ENCODE data around the gene RNASEH1. TPM values are rescaled to one million over a fixed set of nuclear protein-coding genes. Genes with fewer than 3 reads are reported as not detected.
"Not testable (repeated sequence)": the region's sequence is repeated elsewhere in the genome, so short reads cannot be mapped to it uniquely, and the experiment has no call there.

RNASEH1 gene
- total and polyA plus RNA-seq, 7 experiments from 2014 or later = 17.6 to 37.6 (median 23.9) TPM

DNA sequence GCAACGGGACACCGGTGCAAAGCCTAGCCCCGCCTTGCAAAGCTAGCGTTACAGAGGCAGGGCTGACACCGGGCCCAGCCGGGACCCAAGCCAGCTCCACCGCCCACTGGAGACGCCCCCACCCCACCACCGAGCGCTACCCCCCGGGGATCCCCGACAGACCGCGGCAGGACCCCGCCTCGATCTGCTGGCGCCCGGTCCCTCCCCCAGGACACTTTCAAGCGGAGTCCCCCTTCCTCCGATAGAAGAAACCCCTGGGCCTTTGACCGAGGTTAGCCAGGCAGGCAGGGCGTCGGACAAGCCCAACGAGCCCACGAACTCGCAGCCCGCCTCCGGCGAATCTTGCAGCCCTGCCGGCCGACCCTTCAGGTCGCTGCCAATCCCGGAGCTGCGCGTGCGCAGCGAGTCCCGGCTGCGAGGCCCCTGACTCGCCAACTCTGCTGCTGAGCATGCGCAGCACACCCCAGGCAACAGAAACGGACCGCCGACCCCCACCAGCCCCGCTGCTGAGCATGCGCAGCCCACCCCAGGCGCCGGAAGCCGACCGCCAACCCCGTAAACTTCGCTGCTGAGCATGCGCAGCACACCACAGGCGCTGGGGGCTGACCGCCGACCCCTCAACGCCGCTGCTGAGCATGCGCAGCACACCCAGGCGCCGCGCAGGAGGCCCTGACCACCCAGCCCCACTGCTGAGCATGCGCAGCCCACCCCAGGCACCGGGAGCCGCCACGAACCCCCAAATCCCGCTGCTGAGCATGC lies 39.5 kb downstream of the RNASEH1 start:
- Histone ChIP-seq H3K4me3 (ENCODE audit: low read length) (peak overlapping the region; percentile 89), H3K27ac (ENCODE audit: low read depth, low read length) (peak overlapping the region; percentile 96), H3K4me1 (ENCODE audit: control insufficient read depth in 2 of 2, insufficient read depth in 2 of 2, low read length in 2 of 2) (peaks cover 18% of the 10 kb centered on the region in 2 donors), H3K36me3 (ENCODE audit: control insufficient read depth in 2 of 3, insufficient read depth in 3 of 3, low read length in 3 of 3) (peaks cover 0 to 4% (median 0%) of the 10 kb centered on the region in 3 experiments), H3K27me3 (ENCODE audit: control insufficient read depth in 2 of 2, insufficient read depth in 2 of 2, low read length in 2 of 2) (no peaks in the 10 kb centered on the region), H3K9me3 (ENCODE audit: control insufficient read depth in 2 of 3, low read length in 3 of 3) (no peaks in the 10 kb centered on the region)
- POLR2A ChIA-PET = interaction anchor here (1.2 to 3.2 kb wide), 8 partner anchors 10 to 140 kb away, joined by 3 to 39 read pairs (median 10); partner anchors contain the start of genes RNASEH1, RPS7 and TRAPPC12
- DNase-seq (peak; percentile 96 to 99 (median 98)), ATAC-seq (peak; percentile 83)
- Mint-ChIP-seq H3K27me3 (peaks cover 0 to 2% (median 0%) of the 10 kb centered on the region in 5 donors), H3K27ac (peak overlapping the region; percentile 84 to 96 (median 93)), H3K36me3 (peaks cover 9 to 27% (median 26%) of the 10 kb centered on the region in 5 donors), H3K4me3 (peak overlapping the region; percentile 83 to 96 (median 92)), H3K4me1 (peaks cover 27 to 59% (median 47%) of the 10 kb centered on the region in 7 donors), H3K9me3 (peaks cover 0 to 22% (median 7%) of the 10 kb centered on the region in 11 donors)
- CTCF ChIA-PET = interaction anchor here (0.7 kb wide), 1 partner anchor 96 kb away, joined by 3 read pairs; no protein-coding TSS in a partner anchor
- intact Hi-C loops (cut with micrococcal nuclease) = loop anchor here (1.0 to 2.0 kb wide), 11 partner anchors 18 to 906 kb away; partner anchors contain the start of genes EIPR1 (in 2 of the 2), RNASEH1 (in 2 of the 2) and RPS7 (in 2 of the 2)

DNA sequence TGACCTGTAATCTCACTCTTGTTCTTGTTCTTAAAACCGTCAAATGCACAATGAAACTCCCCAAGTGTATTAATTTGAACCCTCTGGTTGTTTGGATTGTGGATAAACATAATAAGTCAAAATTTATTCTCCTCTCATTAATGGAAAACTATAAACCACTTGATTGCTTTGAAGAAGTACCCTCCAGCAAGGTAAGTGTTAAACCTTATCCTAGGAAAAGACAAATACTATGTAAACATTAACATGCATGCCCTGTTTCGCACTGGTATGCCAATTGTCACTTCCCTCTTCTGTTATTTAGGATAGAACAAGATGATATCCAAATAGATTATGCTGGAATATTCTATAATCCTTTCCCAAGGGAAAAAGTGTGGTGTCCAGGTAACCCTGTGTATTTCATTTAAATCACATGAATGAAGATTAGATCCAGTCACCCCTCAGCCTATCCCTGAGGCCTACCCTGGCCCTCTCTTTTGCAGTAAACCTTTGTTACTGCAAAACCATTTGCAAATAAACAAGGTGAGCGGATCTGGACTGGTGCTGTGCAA lies 40.1 kb downstream of the RNASEH1 start:
- Mint-ChIP-seq H3K4me1 (peaks cover 29 to 65% (median 53%) of the 10 kb centered on the region in 7 donors), H3K9me3 (peaks cover 1 to 22% (median 9%) of the 10 kb centered on the region in 11 donors), H3K36me3 (peaks cover 12 to 34% (median 33%) of the 10 kb centered on the region in 5 donors), H3K27me3 (peaks cover 0 to 2% (median 0%) of the 10 kb centered on the region in 5 donors), H3K4me3 (peak overlapping the region; percentile 83 to 96 (median 92)), H3K27ac (peak overlapping the region; percentile 84 to 96 (median 93))
- Histone ChIP-seq H3K9me3 (ENCODE audit: control insufficient read depth in 2 of 3, low read length in 3 of 3) (no peaks in the 10 kb centered on the region), H3K36me3 (ENCODE audit: control insufficient read depth in 2 of 3, insufficient read depth in 3 of 3, low read length in 3 of 3) (peaks cover 0 to 11% (median 2%) of the 10 kb centered on the region in 3 experiments), H3K4me3 (ENCODE audit: low read length) (peak overlapping the region; percentile 89), H3K27ac (ENCODE audit: low read depth, low read length) (peak overlapping the region; percentile 96), H3K4me1 (ENCODE audit: control insufficient read depth in 2 of 2, insufficient read depth in 2 of 2, low read length in 2 of 2) (peaks cover 18% of the 10 kb centered on the region in 2 donors), H3K27me3 (ENCODE audit: control insufficient read depth in 2 of 2, insufficient read depth in 2 of 2, low read length in 2 of 2) (no peaks in the 10 kb centered on the region)
- DNase-seq = no peak
- intact Hi-C loops (cut with micrococcal nuclease) = loop anchor here (1.0 to 2.0 kb wide), 5 partner anchors 19 to 905 kb away; no protein-coding TSS in a partner anchor
- ChIA-PET POLR2A (interaction anchor here (1.2 to 3.2 kb wide), 8 partner anchors 11 to 139 kb away, joined by 3 to 39 read pairs (median 10); partner anchors contain the start of genes RNASEH1, RPS7 and TRAPPC12), CTCF (interaction anchor here (0.7 kb wide), 1 partner anchor 95 kb away, joined by 3 read pairs; no protein-coding TSS in a partner anchor)
- ATAC-seq = no peak

DNA sequence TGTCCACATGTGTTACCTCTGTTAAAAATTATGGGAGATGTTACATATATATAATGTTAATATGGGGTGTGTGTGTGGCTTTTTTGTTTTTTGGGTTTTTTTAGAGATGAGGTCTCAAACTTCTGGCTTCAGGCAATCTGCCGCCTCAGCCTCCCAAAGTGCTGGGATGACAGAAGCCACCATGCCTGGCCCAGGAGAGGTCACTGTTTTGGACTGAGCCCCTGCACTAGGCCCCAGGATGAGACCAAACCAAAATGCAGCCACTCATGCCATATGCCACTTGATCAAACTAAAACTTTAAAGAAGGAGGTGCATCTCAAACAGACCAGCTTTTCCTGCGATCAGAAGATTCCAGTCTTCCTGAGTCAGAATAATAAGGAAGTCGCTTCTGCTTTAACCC lies 41.3 kb downstream of the RNASEH1 start:
- intact Hi-C loops (cut with micrococcal nuclease) = no loop called here
- ChIA-PET CTCF (no interaction called here), POLR2A (interaction anchor here (1.2 to 1.6 kb wide), 3 partner anchors 40 to 136 kb away, joined by 3 read pairs; no protein-coding TSS in a partner anchor)
- Histone ChIP-seq H3K4me3 (ENCODE audit: low read length) (no peak overlapping the region), H3K27ac (ENCODE audit: low read depth, low read length) (no peak overlapping the region), H3K27me3 (ENCODE audit: control insufficient read depth in 2 of 2, insufficient read depth in 2 of 2, low read length in 2 of 2) (no peaks in the 10 kb centered on the region), H3K9me3 (ENCODE audit: control insufficient read depth in 2 of 3, low read length in 3 of 3) (no peaks in the 10 kb centered on the region), H3K36me3 (ENCODE audit: control insufficient read depth in 2 of 3, insufficient read depth in 3 of 3, low read length in 3 of 3) (peaks cover 0 to 23% (median 11%) of the 10 kb centered on the region in 3 experiments), H3K4me1 (ENCODE audit: control insufficient read depth in 2 of 2, insufficient read depth in 2 of 2, low read length in 2 of 2) (peaks cover 18% of the 10 kb centered on the region in 2 donors)
- Mint-ChIP-seq H3K4me1 (peaks cover 27 to 59% (median 52%) of the 10 kb centered on the region in 7 donors), H3K27ac (peak overlapping the region in 2 of 9 donors; percentile 54 to 68), H3K27me3 (peaks cover 0 to 2% (median 0%) of the 10 kb centered on the region in 5 donors), H3K9me3 (peaks cover 2 to 27% (median 9%) of the 10 kb centered on the region in 11 donors), H3K36me3 (peaks cover 20 to 44% (median 41%) of the 10 kb centered on the region in 5 donors), H3K4me3 (peak overlapping the region in 2 of 10 donors; percentile 11 to 17)
- no peak for ATAC-seq
- no peak for DNase-seq

DNA sequence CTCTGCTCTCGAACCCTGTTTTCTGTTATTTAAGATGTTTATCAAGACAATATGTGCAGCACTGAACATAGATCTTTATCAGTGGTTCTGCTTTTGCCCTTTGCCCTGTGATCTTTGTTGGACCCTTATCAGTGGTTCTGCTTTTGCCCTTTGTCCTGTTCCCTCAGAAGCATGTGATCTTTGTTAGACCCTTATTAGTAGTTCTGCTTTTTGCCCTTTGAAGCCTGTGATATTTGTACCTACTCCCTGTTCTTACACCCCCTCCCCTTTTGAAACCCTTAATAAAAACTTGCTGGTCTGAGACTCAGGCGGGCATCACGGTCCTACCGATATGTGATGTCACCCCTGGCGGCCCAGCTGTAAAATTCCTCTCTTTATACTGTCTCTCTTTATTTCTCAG lies 42.7 kb downstream of the RNASEH1 start:
- POLR2A ChIA-PET = interaction anchor here (1.5 to 1.6 kb wide), 2 partner anchors 41 to 61 kb away, joined by 3 read pairs; no protein-coding TSS in a partner anchor
- H3K27ac ChIP-seq (ENCODE audit: low read depth, low read length); CTCF ChIA-PET; intact Hi-C loops (cut with micrococcal nuclease); H3K4me3 ChIP-seq (ENCODE audit: low read length); ATAC-seq; H3K27me3 ChIP-seq (ENCODE audit: control insufficient read depth in 2 of 2, insufficient read depth in 2 of 2, low read length in 2 of 2); H3K27me3 Mint-ChIP-seq; DNase-seq; H3K9me3 ChIP-seq (ENCODE audit: control insufficient read depth in 2 of 3, low read length in 3 of 3): not testable (repeated sequence)
- peaks cover 15 to 48% (median 38%) of the 10 kb centered on the region in 7 donors for H3K4me1 Mint-ChIP-seq
- peak overlapping the region in 3 of 9 donors; percentile 33 to 81 (median 73) for H3K27ac Mint-ChIP-seq
- Histone ChIP-seq H3K4me1 (ENCODE audit: control insufficient read depth in 2 of 2, insufficient read depth in 2 of 2, low read length in 2 of 2) (peaks cover 12 to 14% of the 10 kb centered on the region in 2 donors), H3K36me3 (ENCODE audit: control insufficient read depth in 2 of 3, insufficient read depth in 3 of 3, low read length in 3 of 3) (peaks cover 0 to 37% (median 16%) of the 10 kb centered on the region in 3 experiments)
- H3K4me3 Mint-ChIP-seq = peak overlapping the region in 1 of 10 donors; percentile 9
- H3K36me3 Mint-ChIP-seq = peaks cover 31 to 58% (median 55%) of the 10 kb centered on the region in 5 donors
- peaks cover 5 to 27% (median 12%) of the 10 kb centered on the region in 11 donors for H3K9me3 Mint-ChIP-seq

DNA sequence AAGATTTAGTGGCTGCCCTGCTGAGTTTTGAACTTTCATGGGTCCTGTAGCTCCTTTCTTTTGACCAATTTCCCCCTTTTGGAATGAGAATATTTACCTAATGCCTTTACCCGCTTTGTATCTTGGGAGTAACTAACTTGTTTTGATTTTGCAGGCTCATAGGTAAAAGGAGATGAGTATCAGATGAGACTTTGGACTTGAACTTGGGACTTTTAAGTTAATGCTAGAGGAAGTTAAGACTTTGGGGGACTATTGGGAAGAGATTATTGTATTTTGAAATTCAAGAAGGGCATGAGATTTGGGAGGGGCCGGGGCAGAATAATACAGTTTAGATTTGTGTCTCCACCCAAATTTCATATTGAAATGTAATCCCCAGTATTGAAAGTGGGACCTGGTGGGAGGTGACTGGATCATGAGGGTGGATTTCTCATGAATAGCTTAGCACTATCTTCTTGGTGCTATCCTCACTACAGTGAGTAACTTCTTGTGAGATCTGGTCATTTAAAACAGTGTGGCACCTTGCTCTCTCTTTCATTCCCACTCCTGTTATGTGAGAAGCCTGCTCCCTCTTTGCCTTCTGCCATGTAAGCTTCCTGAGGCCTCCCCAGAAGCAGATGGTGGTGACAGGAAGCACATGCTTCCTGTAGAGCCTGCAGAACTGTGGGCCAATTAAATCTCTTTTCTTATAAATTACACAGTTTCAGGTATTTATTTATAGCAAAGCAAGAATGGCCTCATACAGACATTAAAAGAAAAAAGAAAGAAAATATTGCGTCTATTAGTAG lies 44.9 kb downstream of the RNASEH1 start:
- CTCF ChIA-PET = no interaction called here
- intact Hi-C loops (cut with micrococcal nuclease) = no loop called here
- Mint-ChIP-seq H3K4me3 (no peak overlapping the region), H3K4me1 (peaks cover 11 to 46% (median 34%) of the 10 kb centered on the region in 7 donors), H3K9me3 (peaks cover 5 to 26% (median 14%) of the 10 kb centered on the region in 11 donors), H3K36me3 (peaks cover 31 to 74% (median 70%) of the 10 kb centered on the region in 5 donors), H3K27me3 (no peaks in the 10 kb centered on the region), H3K27ac (peak overlapping the region in 2 of 9 donors; percentile 4 to 53)
- DNase-seq (no peak), ATAC-seq (no peak)
- Histone ChIP-seq H3K4me3 (ENCODE audit: low read length) (no peak overlapping the region), H3K36me3 (ENCODE audit: control insufficient read depth in 2 of 3, insufficient read depth in 3 of 3, low read length in 3 of 3) (peaks cover 0 to 44% (median 16%) of the 10 kb centered on the region in 3 experiments), H3K27me3 (ENCODE audit: control insufficient read depth in 2 of 2, insufficient read depth in 2 of 2, low read length in 2 of 2) (no peaks in the 10 kb centered on the region), H3K27ac (ENCODE audit: low read depth, low read length) (no peak overlapping the region), H3K4me1 (ENCODE audit: control insufficient read depth in 2 of 2, insufficient read depth in 2 of 2, low read length in 2 of 2) (peaks cover 4 to 5% of the 10 kb centered on the region in 2 donors), H3K9me3 (ENCODE audit: control insufficient read depth in 2 of 3, low read length in 3 of 3) (no peaks in the 10 kb centered on the region)
- POLR2A ChIA-PET = no interaction called here
